PFSK-1 (cell line): Measurements from ENCODE around the gene DEFB113.

Source experiments
- FOXP2 ChIP-seq: optimal IDR thresholded peaks from 2 replicates; pipeline ENCODE3; 2011; ENCODE audit warnings: borderline replicate concordance, control low read depth, inconsistent platforms; ENCODE audit not compliant: insufficient read depth; ENCODE audit errors: extremely low read length, extremely low read depth
- POLR2AphosphoS5 ChIP-seq: IDR thresholded peaks from 2 replicates; pipeline ENCODE4 v1.6.1; 2012; ENCODE audit warnings: low read depth, mild to moderate bottlenecking, control low read depth, low read length, moderate library complexity
- SIN3A ChIP-seq: IDR thresholded peaks from 2 replicates; pipeline ENCODE4 v1.6.1; 2012; ENCODE audit warnings: mild to moderate bottlenecking, low read length, moderate library complexity, borderline replicate concordance; ENCODE audit not compliant: insufficient read depth
- TAF1 ChIP-seq: IDR thresholded peaks from 2 replicates; pipeline ENCODE4 v1.6.1; 2012; ENCODE audit warnings: low read length, control low read depth, borderline replicate concordance; ENCODE audit not compliant: insufficient read depth
- TF ChIP-seq, protein P1 (sequence below), 2 experiments: IDR thresholded peaks; 2 replicates each; pipeline versions ENCODE4 v1.6.1 to v1.8.0; 2011 to 2012; ENCODE audit warnings: low read depth in 2 of 2, low read length in 2 of 2, control low read depth in 1 of 2, inconsistent platforms in 1 of 2, mild to moderate bottlenecking in 1 of 2, moderate library complexity in 1 of 2; ENCODE audit not compliant: insufficient read depth in 1 of 2

DEFB113 gene

DNA sequence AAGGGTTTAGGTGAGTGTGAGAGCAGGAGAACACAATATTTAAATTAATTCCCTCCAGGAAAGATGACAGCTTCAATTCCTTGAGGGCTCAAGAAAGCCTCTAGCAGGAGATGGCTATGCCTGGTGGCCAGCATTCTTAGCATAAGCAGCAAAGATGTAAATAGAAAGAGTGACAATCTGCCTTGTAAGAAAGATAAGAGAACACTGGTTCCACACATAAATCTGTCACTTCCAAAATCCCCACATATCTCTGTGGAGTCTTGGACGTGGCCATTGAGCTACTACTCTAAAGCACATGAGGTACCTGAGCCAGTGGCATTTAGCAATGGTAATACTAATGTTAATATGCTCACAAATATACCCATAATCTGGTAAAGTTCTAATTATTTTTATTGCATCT, 34.7 kb downstream of the DEFB113 start:
- TF ChIP-seq, protein P1, sequence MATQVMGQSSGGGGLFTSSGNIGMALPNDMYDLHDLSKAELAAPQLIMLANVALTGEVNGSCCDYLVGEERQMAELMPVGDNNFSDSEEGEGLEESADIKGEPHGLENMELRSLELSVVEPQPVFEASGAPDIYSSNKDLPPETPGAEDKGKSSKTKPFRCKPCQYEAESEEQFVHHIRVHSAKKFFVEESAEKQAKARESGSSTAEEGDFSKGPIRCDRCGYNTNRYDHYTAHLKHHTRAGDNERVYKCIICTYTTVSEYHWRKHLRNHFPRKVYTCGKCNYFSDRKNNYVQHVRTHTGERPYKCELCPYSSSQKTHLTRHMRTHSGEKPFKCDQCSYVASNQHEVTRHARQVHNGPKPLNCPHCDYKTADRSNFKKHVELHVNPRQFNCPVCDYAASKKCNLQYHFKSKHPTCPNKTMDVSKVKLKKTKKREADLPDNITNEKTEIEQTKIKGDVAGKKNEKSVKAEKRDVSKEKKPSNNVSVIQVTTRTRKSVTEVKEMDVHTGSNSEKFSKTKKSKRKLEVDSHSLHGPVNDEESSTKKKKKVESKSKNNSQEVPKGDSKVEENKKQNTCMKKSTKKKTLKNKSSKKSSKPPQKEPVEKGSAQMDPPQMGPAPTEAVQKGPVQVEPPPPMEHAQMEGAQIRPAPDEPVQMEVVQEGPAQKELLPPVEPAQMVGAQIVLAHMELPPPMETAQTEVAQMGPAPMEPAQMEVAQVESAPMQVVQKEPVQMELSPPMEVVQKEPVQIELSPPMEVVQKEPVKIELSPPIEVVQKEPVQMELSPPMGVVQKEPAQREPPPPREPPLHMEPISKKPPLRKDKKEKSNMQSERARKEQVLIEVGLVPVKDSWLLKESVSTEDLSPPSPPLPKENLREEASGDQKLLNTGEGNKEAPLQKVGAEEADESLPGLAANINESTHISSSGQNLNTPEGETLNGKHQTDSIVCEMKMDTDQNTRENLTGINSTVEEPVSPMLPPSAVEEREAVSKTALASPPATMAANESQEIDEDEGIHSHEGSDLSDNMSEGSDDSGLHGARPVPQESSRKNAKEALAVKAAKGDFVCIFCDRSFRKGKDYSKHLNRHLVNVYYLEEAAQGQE (IDR thresholded peaks at IDR 0.05; ENCODE audit: insufficient read depth in 1 of 2, low read depth in 2 of 2, low read length in 2 of 2) = no peak

DNA sequence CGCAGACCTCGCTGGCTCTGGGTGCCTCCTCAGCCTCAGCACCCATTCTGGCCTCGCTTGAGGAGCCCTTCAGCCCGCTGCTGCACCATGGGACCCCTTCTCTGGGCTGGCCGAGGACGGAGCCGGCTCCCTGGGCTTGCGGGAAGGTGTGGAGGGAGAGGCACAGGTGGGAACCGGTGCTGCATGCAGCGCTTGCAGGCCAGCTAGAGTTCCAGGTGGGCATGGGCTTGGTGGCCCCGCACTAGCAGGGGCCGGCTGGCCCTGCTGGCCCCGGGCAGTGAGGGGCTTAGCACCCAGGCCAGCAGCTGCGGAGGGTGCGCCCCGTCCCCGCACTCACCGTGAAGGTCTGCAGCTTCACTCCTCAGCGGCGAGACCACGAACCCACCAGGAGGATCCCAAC, 35.9 kb downstream of the DEFB113 start:
- TF ChIP-seq FOXP2 = no peak
- no peak for TF ChIP-seq TAF1
- no peak for TF ChIP-seq POLR2AphosphoS5
- TF ChIP-seq, protein P1 (IDR thresholded peaks at IDR 0.05; ENCODE audit: insufficient read depth in 1 of 2, low read depth in 2 of 2, low read length in 2 of 2) = no peak
- no peak for TF ChIP-seq SIN3A

- TF ChIP-seq POLR2AphosphoS5 = no peak
- TF ChIP-seq FOXP2 = no peak
- TF ChIP-seq TAF1 = no peak
- no peak for TF ChIP-seq SIN3A
- TF ChIP-seq, protein P1 (IDR thresholded peaks at IDR 0.05; ENCODE audit: insufficient read depth in 1 of 2, low read depth in 2 of 2, low read length in 2 of 2) = no peak
Observed at GRCh38 chr6:49929340-49929739, 40.1 kb downstream of the DEFB113 start.

GRCh38 chr6:49923826-49924225, 45.6 kb downstream of the DEFB113 start:
- no peak for TF ChIP-seq TAF1
- TF ChIP-seq FOXP2 = no peak
- TF ChIP-seq, protein P1 (IDR thresholded peaks at IDR 0.05; ENCODE audit: insufficient read depth in 1 of 2, low read depth in 2 of 2, low read length in 2 of 2) = no peak
- TF ChIP-seq POLR2AphosphoS5 = no peak
- no peak for TF ChIP-seq SIN3A

- TF ChIP-seq, protein P1 (IDR thresholded peaks at IDR 0.05; ENCODE audit: insufficient read depth in 1 of 2, low read depth in 2 of 2, low read length in 2 of 2) = no peak
- TF ChIP-seq TAF1 (no peak), SIN3A (no peak), FOXP2 (no peak), POLR2AphosphoS5 (no peak)
Observed at GRCh38 chr6:49919935-49920644, 49.3 kb downstream of the DEFB113 start.
